DOHH2 (cell line): ENCODE results near the gene SFTPA1.
"Not testable (repeated sequence)": the region's sequence is repeated elsewhere in the genome, so short reads cannot be mapped to it uniquely, and the experiment has no call there.

ENCODE experiments used
- H3F3A ChIP-seq: fragments of 200-600 bp; sonication (generic), shearing (Covaris generic); 2 replicates; pipeline ENCODE4 v1.6.0; 2016; ENCODE audit warnings: antibody characterized with exemption, mild to moderate bottlenecking; ENCODE audit not compliant: control insufficient read depth, insufficient read depth
- H3K27ac ChIP-seq: fragments of 200-600 bp; sonication (generic); 2 replicates; pipeline ENCODE4 v1.5.1; 2014; ENCODE audit warnings: low read depth, mild to moderate bottlenecking, low read length, moderate library complexity
- H3K27me3 ChIP-seq: fragments of 200-600 bp; sonication (generic); 2 replicates; pipeline ENCODE4 v1.6.1; 2014; ENCODE audit warnings: mild to moderate bottlenecking, low read length, mixed read lengths; ENCODE audit not compliant: control insufficient read depth
- H3K36me3 ChIP-seq: fragments of 200-600 bp; sonication (generic); 2 replicates; pipeline ENCODE4 v1.6.1; 2014; ENCODE audit warnings: mild to moderate bottlenecking, low read length, moderate library complexity, mixed read lengths; ENCODE audit not compliant: control insufficient read depth
- H3K4me1 ChIP-seq: fragments of 200-600 bp; sonication (generic); 2 replicates; pipeline ENCODE4 v1.6.1; 2014; ENCODE audit warnings: mild to moderate bottlenecking, low read length, mixed read lengths; ENCODE audit not compliant: control insufficient read depth
- H3K4me2 ChIP-seq: fragments of 200-600 bp; sonication (generic); 2 replicates; pipeline ENCODE4 v1.6.0; 2014; ENCODE audit warnings: mild to moderate bottlenecking, low read length, moderate library complexity
- H3K4me3 ChIP-seq: fragments of 200-600 bp; sonication (generic); 2 replicates; pipeline ENCODE4 v1.5.1; 2014; ENCODE audit warnings: mild to moderate bottlenecking, low read length, mixed read lengths
- H3K79me2 ChIP-seq: fragments of 200-600 bp; sonication (generic); 2 replicates; pipeline ENCODE4 v1.6.1; 2014; ENCODE audit warnings: mild to moderate bottlenecking, low read length, mixed read lengths; ENCODE audit not compliant: control insufficient read depth
- H3K9me2 ChIP-seq: fragments of 200-600 bp; sonication (generic); replicated peaks from 2 replicates; pipeline ENCODE4 v1.6.1; 2014; ENCODE audit warnings: mild to moderate bottlenecking, low read length, mixed read lengths; ENCODE audit not compliant: control insufficient read depth
- H3K9me3 ChIP-seq: fragments of 200-600 bp; sonication (generic); 2 replicates; pipeline ENCODE4 v1.6.1; 2014; ENCODE audit warnings: antibody characterized with exemption, low read length, mixed read lengths; ENCODE audit not compliant: control insufficient read depth, insufficient read depth
- H4K20me1 ChIP-seq: fragments of 200-600 bp; sonication (generic); 2 replicates; pipeline ENCODE4 v1.6.0; 2014; ENCODE audit warnings: low read depth, mild to moderate bottlenecking, antibody characterized with exemption, low read length, moderate library complexity; ENCODE audit not compliant: control insufficient read depth, insufficient read depth
- EZH2phosphoT487 ChIP-seq: fragments of 200-600 bp; sonication (generic); IDR thresholded peaks from 2 replicates; pipeline ENCODE4 v1.6.1; 2017; ENCODE audit warnings: borderline replicate concordance, mild to moderate bottlenecking, antibody characterized with exemption, low read length, moderate library complexity, mixed read lengths
- TF ChIP-seq, protein P1 (sequence below): fragments of 200-600 bp; sonication (generic); IDR thresholded peaks from one replicate; pipeline ENCODE4 v1.5.1; 2014; ENCODE audit warnings: antibody characterized with exemption, mild to moderate bottlenecking, low read depth, low read length; ENCODE audit not compliant: poor library complexity, severe bottlenecking

Gene SFTPA1

DNA sequence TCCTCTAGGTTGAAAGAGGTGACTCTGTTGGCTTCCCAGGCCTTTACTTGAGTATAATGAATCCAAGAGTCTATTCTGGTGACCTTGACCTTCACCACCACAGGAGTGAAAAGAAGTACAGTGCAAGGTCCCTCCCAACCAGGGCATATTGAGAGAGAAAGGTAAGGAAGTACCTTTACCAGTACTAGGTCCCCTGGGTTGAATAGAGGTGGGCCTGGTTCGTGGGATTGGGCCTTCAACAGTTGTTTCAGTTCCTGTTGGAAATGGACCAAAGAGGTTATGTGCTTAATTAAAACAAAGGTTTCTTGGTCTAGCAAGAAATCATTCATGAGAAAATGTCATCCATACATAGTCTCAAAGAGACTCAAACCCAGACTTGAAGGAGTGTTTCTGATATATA lies 6.4 kb upstream of the SFTPA1 start:
- no peaks in the 10 kb centered on the region for H4K20me1 ChIP-seq

DNA sequence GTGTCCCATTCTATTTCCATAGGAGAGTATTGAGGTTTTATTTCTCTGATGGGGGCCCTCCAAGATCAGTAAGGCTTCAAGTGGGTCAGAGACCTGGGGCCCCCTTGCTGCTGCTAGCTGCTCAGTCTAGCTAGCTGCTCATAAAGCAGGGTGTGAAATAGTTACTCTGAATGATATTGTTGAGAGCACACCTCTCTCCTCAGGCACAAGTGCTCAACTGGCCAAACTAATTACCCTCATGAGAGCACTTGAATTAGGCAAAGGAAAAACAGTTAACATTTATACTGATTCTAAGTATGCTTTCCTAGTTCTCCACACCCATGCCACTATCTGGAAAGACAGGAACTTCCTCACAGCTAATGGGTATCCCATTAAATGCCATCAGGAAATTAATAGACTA lies 5.4 kb upstream of the SFTPA1 start:
- H4K20me1 ChIP-seq, result no peaks in the 10 kb centered on the region
- H3K9me2 ChIP-seq, result no peaks in the 10 kb centered on the region
- no peaks in the 10 kb centered on the region for H3K79me2 ChIP-seq
- H3K9me3 ChIP-seq, result no peaks in the 10 kb centered on the region
- H3K4me3 ChIP-seq, result no peak overlapping the region
- H3K4me1 ChIP-seq, result peaks cover 31% of the 10 kb centered on the region
- H3K27me3 ChIP-seq, result no peaks in the 10 kb centered on the region
- TF ChIP-seq EZH2phosphoT487, result no peak
- TF ChIP-seq, protein P1, sequence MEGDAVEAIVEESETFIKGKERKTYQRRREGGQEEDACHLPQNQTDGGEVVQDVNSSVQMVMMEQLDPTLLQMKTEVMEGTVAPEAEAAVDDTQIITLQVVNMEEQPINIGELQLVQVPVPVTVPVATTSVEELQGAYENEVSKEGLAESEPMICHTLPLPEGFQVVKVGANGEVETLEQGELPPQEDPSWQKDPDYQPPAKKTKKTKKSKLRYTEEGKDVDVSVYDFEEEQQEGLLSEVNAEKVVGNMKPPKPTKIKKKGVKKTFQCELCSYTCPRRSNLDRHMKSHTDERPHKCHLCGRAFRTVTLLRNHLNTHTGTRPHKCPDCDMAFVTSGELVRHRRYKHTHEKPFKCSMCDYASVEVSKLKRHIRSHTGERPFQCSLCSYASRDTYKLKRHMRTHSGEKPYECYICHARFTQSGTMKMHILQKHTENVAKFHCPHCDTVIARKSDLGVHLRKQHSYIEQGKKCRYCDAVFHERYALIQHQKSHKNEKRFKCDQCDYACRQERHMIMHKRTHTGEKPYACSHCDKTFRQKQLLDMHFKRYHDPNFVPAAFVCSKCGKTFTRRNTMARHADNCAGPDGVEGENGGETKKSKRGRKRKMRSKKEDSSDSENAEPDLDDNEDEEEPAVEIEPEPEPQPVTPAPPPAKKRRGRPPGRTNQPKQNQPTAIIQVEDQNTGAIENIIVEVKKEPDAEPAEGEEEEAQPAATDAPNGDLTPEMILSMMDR, result no peak
- no peaks in the 10 kb centered on the region for H3K36me3 ChIP-seq
- H3K27ac ChIP-seq, result no peak overlapping the region
- no peak overlapping the region for H3K4me2 ChIP-seq
- H3F3A ChIP-seq, result no peaks in the 10 kb centered on the region

More for the DNA sequence above, 6.4 kb upstream of the SFTPA1 start:
- Histone ChIP-seq H3K79me2 (no peaks in the 10 kb centered on the region), H3K4me3 (no peak overlapping the region), H3K36me3 (no peaks in the 10 kb centered on the region), H3K27me3 (no peaks in the 10 kb centered on the region), H3K9me3 (no peaks in the 10 kb centered on the region), H3K4me2 (no peak overlapping the region), H3K9me2 (no peaks in the 10 kb centered on the region), H3K27ac (no peak overlapping the region), H3F3A (no peaks in the 10 kb centered on the region), H3K4me1 (peaks cover 31% of the 10 kb centered on the region)
- no peak for TF ChIP-seq EZH2phosphoT487
- TF ChIP-seq, protein P1, result no peak

DNA sequence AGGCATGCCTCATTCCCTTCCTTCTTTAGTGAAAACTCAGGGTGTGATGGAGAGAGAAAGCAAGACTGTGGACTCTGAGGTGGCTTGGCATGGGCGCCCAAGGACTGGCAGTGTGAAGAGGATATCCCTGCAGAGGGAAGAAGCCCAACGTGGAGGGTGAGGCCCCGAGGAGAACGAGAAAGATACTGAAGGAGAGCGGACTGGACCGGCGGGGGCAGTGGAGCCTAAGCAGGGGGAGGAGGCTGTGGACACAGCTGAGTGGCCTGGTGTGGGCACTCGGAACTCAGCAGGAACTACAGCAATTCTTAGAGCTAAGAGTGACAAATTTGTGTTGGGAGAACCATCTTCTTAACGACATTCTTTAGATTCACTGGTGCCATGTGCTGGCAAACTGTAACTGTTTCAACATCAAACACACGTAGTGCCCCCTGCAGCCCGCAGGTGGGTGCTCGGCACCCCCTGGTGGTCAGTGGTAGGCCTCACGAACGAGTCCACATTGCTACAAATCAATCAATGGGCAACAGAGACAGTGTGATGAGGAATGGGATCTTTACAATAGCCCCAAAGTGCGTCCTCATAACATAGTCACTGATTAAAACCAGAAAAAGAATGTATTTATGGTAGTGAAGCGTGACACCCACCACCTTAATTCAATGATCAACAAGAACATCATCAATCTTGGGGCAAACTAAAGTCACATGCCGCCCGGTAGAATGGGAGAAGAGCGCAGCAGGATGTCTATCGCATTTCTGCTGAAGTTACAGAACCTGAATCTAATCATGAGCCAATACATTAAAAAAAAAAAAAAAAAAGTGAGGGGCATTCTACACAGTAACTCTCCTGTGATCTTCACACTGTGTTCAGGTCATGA lies 2.0 kb upstream of the SFTPA1 start:
- H3K4me3 ChIP-seq, result no peak overlapping the region
- no peaks in the 10 kb centered on the region for H4K20me1 ChIP-seq
- no peaks in the 10 kb centered on the region for H3K4me1 ChIP-seq
- no peak overlapping the region for H3K4me2 ChIP-seq
- no peak overlapping the region for H3K27ac ChIP-seq
- no peaks in the 10 kb centered on the region for H3K79me2 ChIP-seq
- no peaks in the 10 kb centered on the region for H3K9me2 ChIP-seq
- no peaks in the 10 kb centered on the region for H3K36me3 ChIP-seq
- TF ChIP-seq EZH2phosphoT487, result no peak
- TF ChIP-seq, protein P1, result peak; percentile 83
- H3K27me3 ChIP-seq, result no peaks in the 10 kb centered on the region
- H3K9me3 ChIP-seq, result no peaks in the 10 kb centered on the region
- no peaks in the 10 kb centered on the region for H3F3A ChIP-seq

DNA sequence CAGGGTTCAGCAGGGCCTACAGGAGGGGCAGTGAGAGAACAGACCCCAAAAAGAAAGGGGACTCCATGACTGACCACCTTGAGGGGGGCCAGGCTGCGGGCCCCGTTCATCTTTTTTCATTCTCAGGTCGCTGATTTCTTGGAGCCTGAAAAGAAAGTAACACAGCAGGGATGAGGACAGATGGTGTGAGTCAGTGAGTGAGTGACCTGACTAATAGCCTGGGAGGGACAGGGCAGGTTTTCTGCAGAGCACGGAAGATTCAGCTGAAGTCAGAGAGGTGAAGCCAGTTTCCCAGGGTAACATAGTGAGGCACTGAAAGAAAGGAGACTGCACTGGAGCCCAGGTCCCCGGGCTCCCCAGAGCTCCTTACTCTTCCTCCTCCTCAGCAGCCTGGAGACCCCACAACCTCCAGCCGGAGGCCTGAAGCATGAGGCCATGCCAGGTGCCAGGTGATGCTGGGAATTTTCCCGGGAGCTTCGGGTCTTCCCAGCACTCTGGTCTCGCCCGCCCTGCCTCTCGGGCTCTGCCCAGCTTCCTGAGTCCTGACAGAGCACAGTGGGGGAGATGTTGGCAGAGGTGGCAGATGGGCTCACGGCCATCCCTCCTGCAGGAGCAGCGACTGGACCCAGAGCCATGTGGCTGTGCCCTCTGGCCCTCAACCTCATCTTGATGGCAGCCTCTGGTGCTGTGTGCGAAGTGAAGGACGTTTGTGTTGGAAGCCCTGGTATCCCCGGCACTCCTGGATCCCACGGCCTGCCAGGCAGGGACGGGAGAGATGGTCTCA lies 646 bp downstream of the SFTPA1 start:
- H3F3A ChIP-seq, H3K4me1 ChIP-seq, H3K27ac ChIP-seq, H3K9me2 ChIP-seq, H3K27me3 ChIP-seq, H4K20me1 ChIP-seq, H3K9me3 ChIP-seq, H3K36me3 ChIP-seq, H3K4me2 ChIP-seq, H3K4me3 ChIP-seq, H3K79me2 ChIP-seq: not testable (repeated sequence)
